ENCODE data around the gene MAN2B1. TPM values are rescaled to one million over a fixed set of nuclear protein-coding genes. Genes with fewer than 3 reads are reported as not detected.

The MAN2B1 gene
- total and polyA plus RNA-seq, 11 donors, result 16.0 to 135 (median 29.0) TPM

- Histone ChIP-seq H3K27me3 (no peaks in the 10 kb centered on the region), H3K27ac (peak overlapping the region in 1 of 12 donors; percentile 90), H3K36me3 (peaks cover 0 to 59% (median 44%) of the 10 kb centered on the region in 9 donors), H3K9me3 (no peaks in the 10 kb centered on the region), H3K4me1 (peaks cover 4 to 41% (median 28%) of the 10 kb centered on the region in 12 donors), H3K4me3 (peak overlapping the region in 2 of 12 donors; percentile 74 to 96)
- 82 to 90% (median 87%) methylated on average over 26 to 29 of the region's 29 CpGs for WGBS, 4 donors
- TF ChIP-seq CTCF (IDR thresholded peaks at IDR 0.05), result no peak
- TF ChIP-seq POLR2A (IDR thresholded peaks at IDR 0.05), result no peak
- no peak for DNase-seq
- intact Hi-C loops (cut with DNase I), result loop anchor here in 1 of 10 donors (5.0 kb wide), 1 partner anchor 102 kb away; no protein-coding TSS in a partner anchor
- ATAC-seq, result no peak
Observed at GRCh38 chr19:12664406-12665280, 1.9 kb downstream of the MAN2B1 start.

GRCh38 chr19:12660980-12661379 lies 5.6 kb downstream of the MAN2B1 start:
- 88 to 97% (median 93%) methylated on average over 12 of the region's 12 CpGs for WGBS, 4 donors
- H3K4me1 ChIP-seq, result peaks cover 0 to 19% (median 6%) of the 10 kb centered on the region in 12 donors
- no peaks in the 10 kb centered on the region for H3K9me3 ChIP-seq
- H3K27me3 ChIP-seq, result no peaks in the 10 kb centered on the region
- DNase-seq, result no peak
- no peak for ATAC-seq
- intact Hi-C loops (cut with DNase I), result no loop called here
- H3K27ac ChIP-seq, result no peak overlapping the region
- no peak for TF ChIP-seq POLR2A (IDR thresholded peaks at IDR 0.05)
- no peak for TF ChIP-seq CTCF (IDR thresholded peaks at IDR 0.05)
- no peak overlapping the region for H3K4me3 ChIP-seq
- peaks cover 0 to 89% (median 67%) of the 10 kb centered on the region in 9 donors for H3K36me3 ChIP-seq

- TF ChIP-seq CTCF (IDR thresholded peaks at IDR 0.05) (no peak), POLR2A (IDR thresholded peaks at IDR 0.05) (no peak)
- Histone ChIP-seq H3K4me1 (no peaks in the 10 kb centered on the region), H3K27me3 (no peaks in the 10 kb centered on the region), H3K27ac (no peak overlapping the region), H3K4me3 (no peak overlapping the region), H3K9me3 (no peaks in the 10 kb centered on the region), H3K36me3 (peaks cover 0 to 93% (median 67%) of the 10 kb centered on the region in 9 donors)
- intact Hi-C loops (cut with DNase I), result no loop called here
- DNase-seq, result no peak
- peak in 1 of 4 donors; percentile 20 for ATAC-seq
- 95 to 98% (median 96%) methylated on average over 21 to 22 of the region's 22 CpGs for WGBS, 4 donors
Observed at GRCh38 chr19:12657966-12658365, 8.6 kb downstream of the MAN2B1 start.

GRCh38 chr19:12656899-12657571 lies 9.5 kb downstream of the MAN2B1 start:
- 60 to 69% (median 67%) methylated on average over 50 of the region's 50 CpGs for WGBS, 4 donors
- H3K9me3 ChIP-seq, result no peaks in the 10 kb centered on the region
- no peaks in the 10 kb centered on the region for H3K4me1 ChIP-seq
- peaks cover 0 to 87% (median 62%) of the 10 kb centered on the region in 9 donors for H3K36me3 ChIP-seq
- peak in 2 of 4 donors; percentile 33 for ATAC-seq
- no peaks in the 10 kb centered on the region for H3K27me3 ChIP-seq
- no peak overlapping the region for H3K4me3 ChIP-seq
- TF ChIP-seq POLR2A (IDR thresholded peaks at IDR 0.05), result no peak
- TF ChIP-seq CTCF (IDR thresholded peaks at IDR 0.05), result no peak
- H3K27ac ChIP-seq, result no peak overlapping the region
- no peak for DNase-seq
- intact Hi-C loops (cut with DNase I), result no loop called here
